Ramos (cell line): ENCODE data around the gene SLC9A3.

Experiments used
- in situ Hi-C: fragments of 300-500 bp; cut with MboI; formaldehyde crosslinking; loops from one replicate; pipeline ENCODE4 v1.14.3; 2022; ENCODE audit warnings: low sequenced_read_pairs; ENCODE audit not compliant: unreplicated experiment

Gene SLC9A3

DNA sequence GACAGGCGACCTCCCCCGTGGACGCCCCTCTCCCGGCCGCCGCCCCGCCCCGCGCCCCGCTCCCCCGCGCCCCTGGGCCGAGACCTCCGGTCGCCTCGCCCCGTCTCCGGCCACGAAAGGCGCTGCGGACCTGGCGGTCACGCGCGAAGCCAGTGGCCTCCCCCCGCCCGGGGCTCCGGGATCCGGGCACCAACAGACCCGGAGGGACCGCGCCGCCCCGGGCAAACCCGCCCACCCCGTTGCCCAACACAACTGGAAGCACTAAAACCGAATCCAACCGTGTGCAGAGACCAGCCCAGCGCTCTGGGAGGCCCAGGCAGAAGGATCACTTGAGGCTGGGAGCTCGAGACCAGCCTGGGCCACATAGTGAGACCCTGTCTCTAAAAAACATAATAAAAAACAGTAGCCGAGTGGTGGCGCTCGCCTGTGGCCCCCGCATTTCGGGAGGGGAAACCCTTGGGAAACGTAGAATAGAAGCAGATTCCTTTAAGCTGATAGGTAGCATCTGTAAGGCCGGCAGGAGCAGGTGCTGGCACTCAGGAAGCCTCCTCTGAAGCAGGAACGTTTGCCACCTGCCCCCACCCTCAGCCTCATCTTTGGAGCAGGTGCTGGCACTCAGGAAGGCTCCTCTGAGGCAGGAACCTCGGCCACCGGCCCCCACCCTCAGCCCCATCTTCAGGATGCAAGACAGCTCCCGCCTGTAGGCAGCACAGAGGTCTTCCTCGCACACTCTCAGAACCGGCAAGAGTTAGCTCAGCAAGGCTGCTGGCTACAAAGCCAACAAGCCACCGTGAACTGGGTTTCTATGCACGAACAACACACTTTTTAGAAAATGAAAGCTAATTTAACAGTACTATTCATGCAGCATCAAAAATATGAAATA, 4.6 kb upstream of the SLC9A3 start:
- in situ Hi-C loops = no loop called here

DNA sequence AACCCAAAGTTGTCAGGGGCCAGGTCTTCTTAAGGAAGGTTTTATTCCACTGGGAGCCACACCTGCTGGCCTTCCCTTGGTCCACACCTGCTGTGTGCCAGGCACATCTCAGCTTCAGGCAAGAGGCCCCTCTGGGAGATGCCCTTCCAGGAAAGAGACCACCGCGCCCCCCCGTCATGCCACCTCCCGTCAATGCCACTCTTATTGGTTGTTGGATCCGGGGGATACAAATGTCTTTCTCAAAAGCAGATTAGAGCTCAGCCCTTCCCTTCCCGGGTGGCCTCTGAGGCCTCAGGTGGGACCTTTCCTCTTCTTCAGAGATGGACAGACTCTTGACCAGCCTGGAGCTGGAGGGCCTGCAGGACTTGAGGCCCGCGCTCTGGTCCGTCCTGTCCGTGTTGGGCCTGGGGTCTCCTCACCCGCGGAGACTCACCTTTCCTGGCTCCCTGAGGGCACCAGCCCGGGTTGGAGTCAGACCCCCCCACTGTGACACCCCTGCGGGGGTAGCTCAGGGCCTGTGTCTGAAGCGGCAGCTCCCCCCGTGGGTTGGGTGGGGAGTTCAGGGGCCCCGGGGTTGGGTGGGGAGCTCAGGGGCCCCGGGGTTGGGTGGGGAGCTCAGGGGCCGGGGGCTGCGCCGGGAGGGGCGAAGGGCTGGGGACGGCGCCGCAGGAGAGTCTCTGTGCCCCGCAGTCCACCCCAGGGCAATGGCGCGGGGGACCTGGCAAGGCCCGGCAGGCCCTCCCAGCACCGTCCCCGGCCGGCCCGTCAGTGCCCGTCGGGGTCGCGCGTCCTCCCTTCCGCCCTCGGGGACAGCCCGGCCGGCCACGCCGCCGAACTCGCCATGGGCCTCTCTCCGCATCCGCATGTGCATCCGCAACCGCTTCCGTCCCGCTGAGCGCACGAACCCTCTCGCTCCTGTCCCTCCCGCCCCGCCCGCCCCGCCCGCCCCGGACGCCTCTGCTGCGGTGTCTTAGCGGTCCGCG, 3.7 kb upstream of the SLC9A3 start:
- in situ Hi-C loops = no loop called here

DNA sequence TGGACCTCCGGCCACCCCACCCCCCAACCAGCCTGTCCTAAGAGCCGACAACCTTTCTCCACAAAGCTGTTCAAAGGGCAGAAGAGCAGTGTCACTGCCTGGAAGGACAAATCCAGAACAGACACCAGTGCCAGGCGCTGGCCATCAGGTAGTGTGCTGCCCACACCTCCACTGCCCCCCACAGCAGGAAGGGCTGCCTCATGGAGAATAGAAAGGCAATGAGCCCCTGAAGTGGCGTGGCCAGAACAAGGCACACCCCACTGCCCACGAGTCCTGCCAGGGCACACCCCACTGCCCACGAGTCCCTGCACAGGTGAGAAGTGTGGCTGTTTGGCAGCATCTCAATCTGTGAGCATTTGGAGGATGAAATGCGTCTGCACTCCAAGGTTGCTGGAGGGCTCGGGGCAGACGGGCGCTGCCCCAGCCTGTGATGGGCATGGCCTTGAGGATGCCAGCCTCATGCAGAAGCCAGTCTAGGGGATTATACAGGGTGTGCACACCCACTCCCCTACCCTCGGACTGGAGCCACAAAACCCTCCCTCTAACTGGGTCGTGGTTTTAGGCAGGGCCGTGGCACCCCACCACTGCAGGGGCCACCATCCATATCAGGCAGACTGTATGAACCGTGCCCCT, 2.3 kb upstream of the SLC9A3 start:
- in situ Hi-C loops = no loop called here

DNA sequence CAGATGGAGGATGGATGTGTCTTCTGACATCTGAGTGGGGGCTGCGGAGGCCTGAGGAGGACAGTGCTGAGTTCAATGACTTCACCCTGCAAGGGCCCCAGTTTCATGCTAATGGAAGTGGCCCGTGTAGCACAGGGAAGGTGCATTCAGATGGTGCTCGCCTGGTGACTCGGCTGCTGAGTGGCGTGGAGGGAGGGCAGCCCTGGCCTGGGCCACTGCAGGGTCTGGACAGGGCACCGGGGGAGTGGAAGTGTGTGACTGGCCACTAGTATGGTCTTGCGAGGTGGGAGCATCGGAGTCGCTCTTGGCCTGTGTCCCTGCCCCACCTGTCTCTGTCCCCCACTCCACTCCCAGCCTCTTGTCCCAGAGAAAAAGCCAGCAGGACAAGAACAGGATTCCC, 1.7 kb upstream of the SLC9A3 start:
- in situ Hi-C loops = no loop called here

DNA sequence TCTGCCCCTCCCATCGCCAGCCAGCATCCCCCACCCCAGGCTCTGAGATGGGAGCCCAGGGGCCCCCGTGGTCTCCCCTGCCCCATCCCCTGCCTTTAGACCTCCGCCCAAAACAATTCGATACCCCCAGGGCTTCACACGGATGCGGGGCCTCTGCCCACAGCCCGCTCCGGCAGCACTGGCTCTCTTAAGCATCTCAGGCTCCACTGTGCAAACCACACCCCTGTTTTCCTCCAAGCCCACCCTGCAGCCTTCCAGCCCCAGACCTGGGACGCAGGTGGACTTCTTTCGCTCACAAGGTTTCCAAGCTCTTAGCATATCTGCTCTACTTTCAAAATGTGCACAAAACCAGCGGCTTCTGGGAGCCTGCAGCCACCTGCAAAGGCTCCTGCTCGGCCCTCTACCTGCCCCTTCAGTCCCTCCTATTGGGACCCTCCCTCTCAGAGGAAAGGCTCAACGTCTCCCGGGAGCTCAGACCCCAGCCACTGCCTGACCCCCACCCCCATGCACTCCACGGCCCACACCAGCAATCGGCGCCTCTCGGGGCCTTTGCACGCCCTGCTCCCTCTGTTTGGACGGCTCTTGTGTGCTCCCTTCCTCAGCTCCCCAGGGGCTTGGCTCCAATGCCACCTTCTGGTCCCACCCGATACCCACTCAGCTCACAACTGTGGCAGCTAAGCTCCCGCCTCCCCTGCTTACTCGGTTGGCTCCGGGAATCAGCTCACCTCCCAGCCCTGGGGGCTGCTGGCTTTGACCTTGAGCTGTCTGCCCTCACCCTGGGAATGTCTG, 918 bp upstream of the SLC9A3 start:
- in situ Hi-C loops = no loop called here

DNA sequence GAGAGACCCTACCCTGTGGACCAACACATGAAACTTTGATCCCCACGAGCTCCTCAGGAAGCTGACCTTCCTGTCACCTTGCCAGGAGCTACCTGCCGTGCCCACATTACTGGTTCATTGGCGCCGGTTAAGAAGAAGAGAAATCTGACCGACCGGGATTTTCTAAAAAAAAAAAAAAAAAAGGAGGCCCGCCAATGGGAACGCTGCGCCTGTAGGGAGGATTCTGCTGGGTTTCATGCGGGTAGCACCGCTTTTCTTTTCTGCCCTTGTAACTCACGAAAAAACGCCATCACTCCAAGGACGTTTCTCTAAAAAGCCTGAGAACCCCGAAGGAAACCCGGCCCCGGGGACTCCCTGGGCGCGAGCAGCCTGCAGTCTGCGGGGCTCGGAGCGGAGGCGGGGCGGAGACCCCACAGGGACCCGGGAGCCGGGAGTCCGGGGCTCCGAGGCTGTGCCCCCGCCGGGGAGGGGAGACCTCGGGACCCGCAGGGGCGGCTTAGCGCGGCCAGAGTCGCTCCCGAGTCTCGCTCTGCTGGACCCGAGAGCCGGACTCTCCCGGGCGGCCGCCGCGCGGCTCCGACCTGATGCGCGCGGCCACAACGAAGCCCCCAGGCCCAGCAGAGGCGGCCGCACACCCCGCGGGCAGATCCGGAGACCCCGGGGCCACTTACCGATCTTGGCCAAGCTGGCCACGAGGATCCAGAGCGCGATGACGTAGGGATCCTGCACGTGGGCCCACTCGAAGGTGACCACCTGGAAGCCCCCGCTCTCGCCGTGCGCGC, 617 bp downstream of the SLC9A3 start:
- in situ Hi-C loops = no loop called here

DNA sequence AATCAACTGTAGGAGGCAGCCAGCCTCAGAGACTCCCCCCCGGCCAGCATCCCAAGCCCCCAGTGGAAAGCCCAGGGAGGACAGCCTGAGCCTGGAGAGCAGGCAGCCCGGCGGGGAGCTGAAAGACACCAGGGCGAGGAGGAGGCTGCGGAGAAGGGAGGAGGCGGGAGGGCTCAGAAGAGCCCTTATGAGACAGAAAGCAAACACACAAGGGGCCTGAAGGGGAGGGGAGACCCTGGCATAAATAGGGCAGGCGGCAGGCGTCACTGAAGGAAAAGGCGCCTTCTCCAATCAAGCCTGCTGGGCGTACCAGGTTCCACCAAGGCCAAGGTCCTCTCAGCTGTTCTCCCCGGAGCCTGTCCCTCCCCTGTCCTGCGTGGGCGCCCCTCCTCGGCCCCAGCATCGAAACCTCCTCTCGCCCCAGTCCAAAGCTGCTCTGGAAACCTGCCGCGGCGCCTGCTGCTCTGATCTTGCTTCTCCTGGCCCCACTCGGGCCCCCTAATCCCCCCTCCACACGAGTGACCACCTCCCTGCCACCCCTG, 1.3 kb downstream of the SLC9A3 start:
- in situ Hi-C loops = no loop called here

DNA sequence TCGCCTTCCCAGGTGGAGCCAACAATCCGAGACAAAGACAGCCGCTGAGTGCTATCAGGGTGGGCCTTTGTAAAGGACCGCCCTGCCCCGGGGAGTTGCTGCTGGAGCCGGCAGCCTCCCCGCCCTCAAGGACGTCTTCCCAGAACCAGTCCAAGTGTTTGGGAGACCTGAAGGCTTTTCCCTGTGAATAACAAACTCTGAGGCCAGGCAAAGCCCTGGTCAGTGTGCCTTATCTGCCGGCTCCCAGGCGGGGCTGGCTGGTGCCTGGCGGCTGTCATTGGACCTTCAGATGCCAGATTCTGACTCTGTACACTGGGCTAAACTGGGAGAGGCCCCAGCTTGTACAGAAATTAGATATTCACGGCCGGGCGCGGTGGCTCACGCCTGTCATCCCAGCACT, 2.1 kb downstream of the SLC9A3 start:
- in situ Hi-C loops = no loop called here

DNA sequence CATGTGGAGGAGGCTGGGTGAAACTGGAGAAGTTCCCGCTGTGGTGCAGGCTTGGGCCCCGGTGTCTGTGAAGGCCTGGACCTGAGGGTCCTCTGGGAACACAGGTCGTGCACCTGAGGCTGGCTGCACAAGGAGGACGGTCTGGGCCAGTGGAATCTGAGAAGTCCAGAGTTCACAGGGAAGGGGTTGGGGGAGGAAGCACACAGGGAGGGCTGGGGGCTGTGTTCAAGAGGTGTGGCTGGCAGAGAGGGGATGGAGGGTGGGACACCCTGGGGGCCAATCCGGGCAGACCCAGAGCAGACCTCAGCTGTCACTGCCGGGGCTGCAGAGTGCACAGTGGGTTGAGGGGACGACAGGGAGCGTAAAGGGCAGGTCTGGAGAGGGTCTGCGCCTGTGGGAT, 2.6 kb downstream of the SLC9A3 start:
- in situ Hi-C loops = no loop called here

DNA sequence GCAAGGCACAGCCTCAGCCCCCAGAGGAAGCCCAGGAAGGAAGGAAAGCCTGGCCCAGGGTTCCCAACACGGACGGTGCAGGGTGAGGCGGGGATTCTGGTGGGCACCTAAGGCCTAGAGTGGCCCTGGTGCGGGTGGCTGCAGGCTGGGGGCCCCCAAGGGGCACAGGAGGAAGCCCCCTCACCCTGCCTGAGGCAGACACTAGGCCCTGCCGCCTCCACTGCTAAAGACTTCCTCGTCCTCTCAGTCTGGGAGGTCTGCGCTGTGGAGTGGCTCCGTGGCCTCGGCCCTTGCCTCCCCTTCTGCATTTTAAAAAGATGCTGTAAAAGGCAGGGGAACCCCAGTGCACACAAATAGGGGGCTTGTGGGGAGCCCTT, 3.4 kb downstream of the SLC9A3 start:
- in situ Hi-C loops = no loop called here

DNA sequence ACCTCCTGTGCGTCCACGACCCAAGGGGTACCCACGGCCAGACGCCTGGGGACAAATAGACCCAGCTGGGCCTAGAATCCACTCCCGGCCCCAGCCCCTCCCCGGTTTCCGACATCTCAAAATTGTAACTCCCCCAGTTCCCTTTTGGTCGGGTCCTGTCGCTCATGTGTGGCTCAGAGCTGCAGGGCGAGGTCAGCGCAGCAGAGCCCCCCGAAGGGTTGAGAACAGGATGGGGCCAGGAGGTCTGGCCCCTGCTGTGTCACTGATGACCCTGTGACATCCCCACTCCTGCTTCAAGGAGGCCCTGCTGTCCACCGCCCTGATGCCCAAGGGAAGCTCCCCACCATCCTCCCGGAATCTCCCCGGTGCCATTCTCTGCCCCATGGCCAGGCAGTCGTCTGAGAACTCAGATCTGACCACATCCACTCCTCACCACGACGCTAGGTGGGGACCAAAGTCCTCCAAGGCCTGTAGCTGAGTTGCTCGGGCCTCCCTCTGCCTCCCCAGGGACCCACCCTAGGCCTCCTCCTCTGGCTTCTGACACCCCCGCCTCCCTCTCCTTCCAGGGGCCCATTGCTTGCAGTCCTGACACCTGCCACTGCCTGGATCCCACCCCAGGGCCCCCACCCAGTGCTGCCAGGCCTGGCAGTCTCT, 3.9 kb downstream of the SLC9A3 start:
- in situ Hi-C loops = no loop called here

DNA sequence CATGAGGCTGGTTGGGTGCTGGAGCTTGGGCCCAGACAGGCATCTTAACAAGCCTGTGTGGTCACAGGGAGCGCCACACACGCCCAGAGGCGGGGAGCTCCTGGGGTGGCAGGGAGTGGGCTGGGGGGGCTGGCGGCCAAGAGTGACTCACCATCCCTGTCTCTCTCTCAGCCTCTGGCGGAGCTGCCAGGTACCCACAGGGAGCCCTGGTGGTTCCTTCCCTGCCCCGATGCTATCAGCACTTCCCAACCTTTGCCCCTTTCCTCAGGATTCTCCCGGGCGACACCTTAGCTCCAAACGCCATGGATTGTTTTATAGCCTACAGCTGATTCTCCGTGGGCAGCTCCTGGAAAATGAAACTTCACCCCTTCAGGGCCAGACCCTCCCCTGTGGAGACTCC, 5.5 kb downstream of the SLC9A3 start:
- in situ Hi-C loops = no loop called here

DNA sequence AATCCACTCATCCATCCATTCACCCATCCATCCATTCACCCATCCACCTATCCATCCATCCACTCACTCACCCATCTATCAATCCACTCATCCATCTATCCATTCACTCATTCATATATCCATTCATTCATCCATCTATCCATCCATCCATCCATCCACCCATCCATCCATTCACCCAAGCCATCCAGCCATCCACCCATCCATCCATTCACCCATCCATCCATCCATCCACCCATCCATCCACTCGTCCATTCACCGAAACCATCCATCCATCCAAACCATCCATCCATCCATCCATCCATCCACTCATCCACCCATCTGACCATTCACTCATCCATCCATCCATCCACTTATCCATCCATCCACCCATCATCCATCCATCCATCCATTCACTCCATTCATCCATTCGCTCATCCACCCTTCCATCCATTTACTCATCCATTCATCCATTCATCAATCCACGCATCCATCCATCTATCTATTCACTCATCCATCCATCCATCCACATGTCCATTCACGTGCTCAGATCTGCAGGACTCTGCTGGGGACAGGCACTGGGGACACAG, 6.6 kb downstream of the SLC9A3 start:
- in situ Hi-C loops = no loop called here

DNA sequence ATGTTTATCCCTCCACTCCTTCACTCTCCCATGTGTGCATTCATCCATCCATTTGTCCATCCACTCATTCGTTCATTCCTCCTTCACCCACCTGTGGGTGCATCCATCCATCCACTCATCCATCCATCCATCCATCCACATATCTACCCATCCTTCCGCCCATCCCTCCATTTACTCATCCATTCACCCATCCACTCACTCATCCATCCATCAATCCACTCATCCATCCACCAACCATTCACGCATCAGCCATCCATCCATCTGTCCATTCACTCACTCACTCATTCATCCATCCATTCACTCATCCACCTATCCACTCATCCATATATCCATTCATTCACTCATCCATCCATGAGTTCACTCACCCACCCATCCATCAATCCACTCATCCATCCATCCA, 7.3 kb downstream of the SLC9A3 start:
- in situ Hi-C loops = no loop called here

DNA sequence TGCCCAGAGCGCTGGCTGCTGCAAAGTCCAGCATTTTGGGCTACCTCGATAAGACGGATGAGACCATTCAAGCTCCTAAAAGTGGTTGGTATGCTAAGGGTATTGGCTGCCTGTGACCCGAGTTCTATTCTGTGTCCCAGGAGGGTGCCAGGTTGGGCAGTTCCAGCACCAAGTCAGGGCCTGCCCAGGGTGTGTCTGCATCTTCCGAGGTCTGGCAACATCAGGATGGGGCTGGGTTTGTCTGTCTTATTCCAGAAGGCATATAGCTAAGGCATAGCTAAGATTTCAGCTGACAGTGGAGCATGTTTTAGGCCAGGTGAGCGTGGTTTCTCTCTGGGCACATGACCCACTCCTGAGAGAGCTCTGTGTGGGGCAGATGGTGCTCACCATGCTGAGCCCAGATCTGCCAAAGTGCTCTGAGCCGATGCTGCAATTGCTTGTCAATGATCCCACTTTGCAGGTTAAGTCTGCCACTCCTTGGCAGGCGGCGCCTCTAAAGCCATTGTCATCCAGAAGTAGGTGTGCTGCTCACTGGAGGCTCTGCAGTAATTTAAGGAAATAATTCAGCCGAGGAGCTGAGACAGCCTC, 7.8 kb downstream of the SLC9A3 start:
- in situ Hi-C loops = no loop called here

DNA sequence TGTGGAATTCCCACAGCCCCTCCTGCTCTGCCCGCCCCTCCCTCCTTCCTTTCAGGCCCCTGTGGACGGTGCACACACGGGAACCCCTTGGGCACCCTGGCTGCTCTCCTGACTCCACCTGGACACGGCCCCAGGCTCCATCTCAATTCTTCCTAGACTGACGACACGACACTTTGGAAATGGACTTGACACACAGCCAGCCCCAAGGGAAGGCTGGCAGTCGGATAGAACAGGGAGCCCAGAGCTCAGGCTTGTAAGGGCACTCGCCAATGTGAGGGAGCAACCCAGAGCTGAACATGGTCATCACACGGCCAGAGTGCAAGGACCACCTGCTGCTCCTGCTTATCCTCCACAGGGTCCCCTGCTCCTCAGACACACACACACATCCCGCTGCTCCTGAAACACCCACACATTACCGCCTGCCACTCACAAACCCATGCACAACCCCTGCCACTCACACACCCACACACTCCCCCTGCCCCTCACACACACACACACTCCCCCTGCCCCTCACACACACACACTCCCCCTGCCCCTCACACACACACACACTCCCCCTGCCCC, 8.9 kb downstream of the SLC9A3 start:
- in situ Hi-C loops = no loop called here

DNA sequence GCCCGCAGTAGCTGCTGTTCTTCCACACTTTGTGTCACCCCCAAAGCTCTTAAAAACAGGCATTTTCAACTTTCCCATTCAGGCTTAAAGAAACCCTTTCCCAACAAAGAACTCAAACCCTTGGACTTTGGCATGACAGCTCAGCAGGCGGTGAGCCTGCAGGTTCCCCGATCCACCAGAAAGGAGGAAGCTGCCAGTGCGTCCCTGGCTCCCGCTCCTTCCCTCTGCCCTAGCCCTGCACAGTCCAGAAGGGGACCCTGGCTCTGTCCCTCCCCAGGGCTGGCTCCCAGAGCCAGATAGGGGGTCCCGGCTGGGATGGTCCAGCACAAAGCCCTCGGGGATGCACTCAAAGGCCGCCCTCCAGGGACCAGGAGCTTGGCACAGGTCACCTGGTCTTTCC, 9.6 kb downstream of the SLC9A3 start:
- in situ Hi-C loops = no loop called here

DNA sequence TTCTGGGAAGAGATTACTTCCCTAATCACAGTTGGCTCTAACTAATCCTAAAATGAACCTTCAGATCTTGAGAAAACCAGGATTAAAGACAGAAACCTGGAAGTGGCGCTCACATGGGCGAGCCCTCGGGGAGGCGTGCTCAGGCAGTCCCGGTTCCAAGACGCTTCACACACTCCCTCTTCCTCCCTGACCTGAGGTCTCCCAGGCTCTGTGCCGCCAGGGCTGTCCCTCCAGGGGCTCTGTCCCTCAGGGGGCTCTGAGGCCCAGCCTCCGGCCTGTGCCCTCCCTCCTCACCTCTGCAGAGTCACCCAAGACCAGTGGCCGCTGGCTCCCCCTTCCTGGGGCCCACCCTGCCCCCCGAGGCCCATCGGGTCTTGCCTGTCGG, 10.2 kb downstream of the SLC9A3 start:
- in situ Hi-C loops = no loop called here
